Urothelium cell line (cell line): Measurements from ENCODE around the gene ZFX.
"Not testable (repeated sequence)": the region's sequence is repeated elsewhere in the genome, so short reads cannot be mapped to it uniquely, and the experiment has no call there.

ENCODE experiments used
- DNase-seq: peaks from one replicate; pipeline ENCODE4 v3.0.0; 2011; ENCODE audit warnings: low spot score, mixed read lengths
- FAIRE-seq: peaks from 2 replicates; lab custom pipeline; 2011; peaks lifted over from hg19 to GRCh38; lab: Jason Lieb, UNC

Gene ZFX

GRCh38 chrX:24149351-24150050 is at the start of gene ZFX:
TSS of gene ZFX (plus strand) at chrX:24149729. CDS start at chrX:24172743, 23,014 bp downstream.
- no peak for FAIRE-seq
- DNase-seq = peak; percentile 8

- no peak for FAIRE-seq
- no peak for DNase-seq
These were observed 48.8 kb upstream of the ZFX start for GRCh38 chrX:24100713-24101112.

GRCh38 chrX:24110069-24110468 is 39.5 kb upstream of the ZFX start:
- FAIRE-seq = no peak

GRCh38 chrX:24113181-24113580 is 36.3 kb upstream of the ZFX start:
- FAIRE-seq = no peak
- DNase-seq = no peak

More at GRCh38 chrX:24110069-24110468, 39.5 kb upstream of the ZFX start:
- no peak for DNase-seq

GRCh38 chrX:24117258-24117657 is 32.3 kb upstream of the ZFX start:
- no peak for FAIRE-seq
- DNase-seq = peak; percentile 2

GRCh38 chrX:24124244-24124799 is 25.2 kb upstream of the ZFX start:
- FAIRE-seq (no peak), DNase-seq (no peak)

GRCh38 chrX:24125028-24125612 is 24.4 kb upstream of the ZFX start:
- FAIRE-seq (no peak), DNase-seq (no peak)

- FAIRE-seq (no peak), DNase-seq (no peak)
These were observed 18.1 kb upstream of the ZFX start for GRCh38 chrX:24131476-24131875.

- FAIRE-seq (no peak), DNase-seq (no peak)
These were observed 16.2 kb upstream of the ZFX start for GRCh38 chrX:24133312-24133711.

- not testable (repeated sequence) for DNase-seq, FAIRE-seq
These were observed 13.8 kb upstream of the ZFX start for GRCh38 chrX:24135768-24136167.

- DNase-seq (no peak), FAIRE-seq (no peak)
These were observed 12.3 kb upstream of the ZFX start for GRCh38 chrX:24137192-24137591.

- not testable (repeated sequence) for FAIRE-seq, DNase-seq
These were observed 5.5 kb upstream of the ZFX start for GRCh38 chrX:24143982-24144381.

GRCh38 chrX:24144528-24144927 is 5.0 kb upstream of the ZFX start:
- FAIRE-seq (no peak), DNase-seq (no peak)

- FAIRE-seq (no peak), DNase-seq (peak; percentile 8)
These were observed 4.0 kb upstream of the ZFX start for GRCh38 chrX:24145303-24146186.

- DNase-seq = no peak
- FAIRE-seq = no peak
These were observed 3.1 kb upstream of the ZFX start for GRCh38 chrX:24146283-24146949.

GRCh38 chrX:24147165-24147564 is 2.4 kb upstream of the ZFX start:
- FAIRE-seq (no peak), DNase-seq (no peak)

GRCh38 chrX:24148121-24148520 is 1.4 kb upstream of the ZFX start:
- no peak for DNase-seq
- no peak for FAIRE-seq

GRCh38 chrX:24148535-24149350 is 786 bp upstream of the ZFX start:
- FAIRE-seq (no peak), DNase-seq (no peak)

GRCh38 chrX:24150051-24150790 is 692 bp downstream of the ZFX start:
- DNase-seq (peak; percentile 70), FAIRE-seq (no peak)
